ENCODE results near the gene FTO. TPM values are rescaled to one million over a fixed set of nuclear protein-coding genes. Genes with fewer than 3 reads are reported as not detected.

Gene FTO
- total RNA-seq, 4 donors from 2014 or later, result 125 to 182 (median 164) TPM

GRCh38 chr16:53666786-53667415 lies 37.1 kb upstream of the FTO start:
- TF ChIP-seq POLR2A (IDR thresholded peaks at IDR 0.05) (no peak), CTCF (IDR thresholded peaks at IDR 0.05) (no peak)
- no peaks in the 10 kb centered on the region for H3K36me3 ChIP-seq
- no peak overlapping the region for H3K27ac ChIP-seq
- intact Hi-C loops (cut with DNase I), result no loop called here
- no peak overlapping the region for H3K4me3 ChIP-seq (replicated peaks in 1 of 3)
- no peaks in the 10 kb centered on the region for H3K27me3 ChIP-seq
- 92 to 94% methylated on average over 3 of the region's 3 CpGs for WGBS, 2 donors
- no peaks in the 10 kb centered on the region for H3K4me1 ChIP-seq
- no peaks in the 10 kb centered on the region for H3K9me3 ChIP-seq
- no peak for DNase-seq

- intact Hi-C loops (cut with DNase I), result no loop called here
- H3K36me3 ChIP-seq, result no peaks in the 10 kb centered on the region
- H3K27ac ChIP-seq, result no peak overlapping the region
- H3K9me3 ChIP-seq, result no peaks in the 10 kb centered on the region
- H3K4me1 ChIP-seq, result no peaks in the 10 kb centered on the region
- no peaks in the 10 kb centered on the region for H3K27me3 ChIP-seq
- TF ChIP-seq CTCF (IDR thresholded peaks at IDR 0.05), result no peak
- TF ChIP-seq POLR2A (IDR thresholded peaks at IDR 0.05), result no peak
- H3K4me3 ChIP-seq (replicated peaks in 1 of 3), result no peak overlapping the region
- 91% methylated on average over 2 of the region's 2 CpGs for WGBS, 2 donors
- DNase-seq, result no peak
Observed at GRCh38 chr16:53668869-53669268, 35.1 kb upstream of the FTO start.

GRCh38 chr16:53672461-53672860 lies 31.5 kb upstream of the FTO start:
- no peaks in the 10 kb centered on the region for H3K9me3 ChIP-seq

GRCh38 chr16:53673189-53673588 lies 30.8 kb upstream of the FTO start:
- TF ChIP-seq POLR2A (IDR thresholded peaks at IDR 0.05) (no peak), CTCF (IDR thresholded peaks at IDR 0.05) (no peak)
- Histone ChIP-seq H3K4me3 (replicated peaks in 1 of 3) (no peak overlapping the region), H3K36me3 (no peaks in the 10 kb centered on the region), H3K9me3 (no peaks in the 10 kb centered on the region), H3K4me1 (no peaks in the 10 kb centered on the region), H3K27me3 (no peaks in the 10 kb centered on the region), H3K27ac (no peak overlapping the region)
- WGBS, 2 donors, result 97 to 98% methylated on average over 4 of the region's 4 CpGs
- intact Hi-C loops (cut with DNase I), result no loop called here
- no peak for DNase-seq

More at GRCh38 chr16:53672461-53672860, 31.5 kb upstream of the FTO start:
- intact Hi-C loops (cut with DNase I), result no loop called here
- no peak for TF ChIP-seq CTCF (IDR thresholded peaks at IDR 0.05)
- no peak for TF ChIP-seq POLR2A (IDR thresholded peaks at IDR 0.05)
- Histone ChIP-seq H3K4me3 (replicated peaks in 1 of 3) (no peak overlapping the region), H3K4me1 (no peaks in the 10 kb centered on the region), H3K27ac (no peak overlapping the region), H3K36me3 (no peaks in the 10 kb centered on the region), H3K27me3 (no peaks in the 10 kb centered on the region)
- no peak for DNase-seq

- intact Hi-C loops (cut with DNase I), result no loop called here
- TF ChIP-seq CTCF (IDR thresholded peaks at IDR 0.05) (no peak), POLR2A (IDR thresholded peaks at IDR 0.05) (no peak)
- no peaks in the 10 kb centered on the region for H3K27me3 ChIP-seq
- WGBS, 2 donors, result 89 to 91% methylated on average over 1 of the region's 1 CpG
- no peak overlapping the region for H3K4me3 ChIP-seq (replicated peaks in 1 of 3)
- H3K9me3 ChIP-seq, result no peaks in the 10 kb centered on the region
- no peaks in the 10 kb centered on the region for H3K4me1 ChIP-seq
- DNase-seq, result no peak
- H3K36me3 ChIP-seq, result no peaks in the 10 kb centered on the region
- no peak overlapping the region for H3K27ac ChIP-seq
Observed at GRCh38 chr16:53678155-53678554, 25.8 kb upstream of the FTO start.

All from thyroid gland (tissue), 4 donors.